M059J (cell line): ENCODE results near the gene GP1BB. TPM values are rescaled to one million over a fixed set of nuclear protein-coding genes. Genes with fewer than 3 reads are reported as not detected.
A peak's percentile ranks its signal among the peaks of the same experiment; 100 is the strongest.

ENCODE experiments used
- DNase-seq: peaks from one replicate; pipeline ENCODE4 v3.0.0-alpha.2; 2012; ENCODE audit warnings: low read depth
- total RNA-seq: library from RNA; depleted of rRNA; stranded (reverse); fragments of >200 nt; shearing (Covaris generic); gene quantifications from 2 replicates; pipeline ENCODE4 v1.2.3, GENCODE V29; 2014

GP1BB gene
- total RNA-seq, 1 experiment from 2014 or later = 1.5 TPM

GRCh38 chr22:19727310-19728150 is 4.2 kb downstream of the GP1BB start:
- no peak for DNase-seq

- DNase-seq = no peak
Measured at GRCh38 chr22:19728271-19728670, 4.9 kb downstream of the GP1BB start.

- DNase-seq = no peak
Measured at GRCh38 chr22:19728836-19729235, 5.5 kb downstream of the GP1BB start.

GRCh38 chr22:19729507-19729906 is 6.2 kb downstream of the GP1BB start:
- no peak for DNase-seq

GRCh38 chr22:19730198-19730597 is 6.9 kb downstream of the GP1BB start:
- DNase-seq = no peak

- peak; percentile 56 for DNase-seq
Measured at GRCh38 chr22:19730655-19731360, 7.5 kb downstream of the GP1BB start.

GRCh38 chr22:19731361-19732135 is 8.2 kb downstream of the GP1BB start:
- no peak for DNase-seq

- DNase-seq = no peak
Measured at GRCh38 chr22:19732403-19733113, 9.2 kb downstream of the GP1BB start.

GRCh38 chr22:19733755-19734154 is 10.4 kb downstream of the GP1BB start:
- no peak for DNase-seq

- DNase-seq = no peak
Measured at GRCh38 chr22:19734163-19734562, 10.8 kb downstream of the GP1BB start.

- no peak for DNase-seq
Measured at GRCh38 chr22:19734837-19735382, 11.6 kb downstream of the GP1BB start.

GRCh38 chr22:19735665-19736510 is 12.5 kb downstream of the GP1BB start:
- DNase-seq = no peak

GRCh38 chr22:19737846-19738663 is 14.7 kb downstream of the GP1BB start:
- no peak for DNase-seq

- DNase-seq = no peak
Measured at GRCh38 chr22:19738664-19739447, 15.5 kb downstream of the GP1BB start.

GRCh38 chr22:19739448-19739895 is 16.1 kb downstream of the GP1BB start:
- no peak for DNase-seq

GRCh38 chr22:19739911-19740449 is 16.6 kb downstream of the GP1BB start:
- DNase-seq = no peak

- no peak for DNase-seq
Measured at GRCh38 chr22:19740586-19740985, 17.2 kb downstream of the GP1BB start.

GRCh38 chr22:19741053-19741452 is 17.7 kb downstream of the GP1BB start:
- DNase-seq = no peak
